Endothelial cell of umbilical vein (primary cell): ENCODE data around the gene DAPK3. TPM values are rescaled to one million over a fixed set of nuclear protein-coding genes. Genes with fewer than 3 reads are reported as not detected.

ENCODE experiments used
- BruUV-seq: library from RNA; stranded (reverse); fragments of 400-500 nt; replicated peaks from 2 replicates; lab custom pipeline; 2021; lab: Mats Ljungman, UMichigan
- CTCF ChIA-PET: fragments of 300-600, 350-600 bp; sonication (Branson Sonifier 250); formaldehyde crosslinking; loops from one replicate; lab custom pipeline; 2021; ENCODE audit warnings: antibody characterized with exemption, inconsistent platforms; lab: Charles Lee
- POLR2A ChIA-PET: fragments of 300-600, 350-600 bp; sonication (Branson Sonifier 250); formaldehyde crosslinking; loops from one replicate; lab custom pipeline; 2021; ENCODE audit warnings: antibody characterized with exemption, inconsistent platforms; lab: Charles Lee
- DNase-seq: peaks from one replicate; pipeline ENCODE4 v3.0.0-alpha.2; 2011; ENCODE audit warnings: low read depth, low spot score
- FAIRE-seq: peaks from 2 replicates; lab custom pipeline; 2011; peaks lifted over from hg19 to GRCh38; lab: Jason Lieb, UNC
- H2AFZ ChIP-seq: 2 replicates; pipeline ENCODE4 v1.6.0; 2012; ENCODE audit warnings: low read depth, low read length, control low read depth, inconsistent platforms
- H3K27ac ChIP-seq: 2 replicates; pipeline ENCODE4 v1.5.1; 2011; ENCODE audit warnings: low read depth, mild to moderate bottlenecking, control low read depth, low read length, moderate library complexity; ENCODE audit not compliant: insufficient read depth
- H3K27me3 ChIP-seq, 2 experiments: 2 replicates each; pipeline versions ENCODE4 v1.6.0 to v1.6.1; 2011; ENCODE audit warnings: low read length in 2 of 2, mixed read lengths in 1 of 2; ENCODE audit not compliant: control insufficient read depth in 2 of 2, insufficient read depth in 2 of 2
- H3K36me3 ChIP-seq, 2 experiments: 2 replicates in 1 of 2; 3 replicates in 1 of 2; pipeline ENCODE4 v1.5.1; 2011; ENCODE audit warnings: low read length in 2 of 2, mild to moderate bottlenecking in 1 of 2, moderate library complexity in 1 of 2; ENCODE audit not compliant: control insufficient read depth in 2 of 2, insufficient read depth in 2 of 2; ENCODE audit errors: extremely low read depth in 1 of 2
- H3K4me1 ChIP-seq: 3 replicates; pipeline ENCODE4 v1.5.1; 2011; ENCODE audit warnings: mild to moderate bottlenecking, low read length; ENCODE audit not compliant: control insufficient read depth, insufficient read depth; ENCODE audit errors: extremely low read depth
- H3K4me2 ChIP-seq: 2 replicates; pipeline ENCODE4 v1.6.1; 2011; ENCODE audit warnings: low read length, control low read depth, mixed read lengths; ENCODE audit not compliant: insufficient read depth
- H3K4me3 ChIP-seq, 3 experiments: fragments of 200-600 bp in 1 of 3; sonication (generic), shearing (Covaris generic) in 1 of 3; replicated peaks in 1 of 3; 2 replicates each; pipeline ENCODE4 v1.5.1; 2011 to 2016; ENCODE audit warnings: control low read depth in 3 of 3, low read length in 3 of 3, mild to moderate bottlenecking in 2 of 3, inconsistent platforms in 1 of 3, low read depth in 1 of 3, moderate library complexity in 1 of 3; ENCODE audit not compliant: insufficient read depth in 1 of 3
- H3K79me2 ChIP-seq: 2 replicates; pipeline ENCODE4 v1.6.0; 2012; ENCODE audit warnings: low read length, inconsistent platforms; ENCODE audit not compliant: control insufficient read depth, insufficient read depth
- H3K9ac ChIP-seq: replicated peaks from 2 replicates; pipeline ENCODE3; 2011; ENCODE audit warnings: low read length, control low read depth; ENCODE audit not compliant: insufficient read depth; ENCODE audit errors: extremely low read depth
- H3K9me1 ChIP-seq: replicated peaks from 3 replicates; pipeline ENCODE4 v1.6.0; 2011; ENCODE audit warnings: mild to moderate bottlenecking, low read length; ENCODE audit not compliant: control insufficient read depth, insufficient read depth; ENCODE audit errors: extremely low read depth
- H3K9me3 ChIP-seq: replicated peaks from 2 replicates; pipeline ENCODE4 v1.5.1; 2012; ENCODE audit warnings: low read length, inconsistent platforms; ENCODE audit not compliant: control insufficient read depth, insufficient read depth
- H4K20me1 ChIP-seq: replicated peaks from 2 replicates; pipeline ENCODE3; 2011; ENCODE audit warnings: mild to moderate bottlenecking, low read length; ENCODE audit not compliant: control insufficient read depth, insufficient read depth; ENCODE audit errors: extremely low read depth
- FOS ChIP-seq: IDR thresholded peaks from 2 replicates; pipeline ENCODE4 v1.6.1; 2011; ENCODE audit warnings: mild to moderate bottlenecking, low read length, moderate library complexity, borderline replicate concordance; ENCODE audit not compliant: insufficient read depth
- GATA2 ChIP-seq: IDR thresholded peaks from 2 replicates; pipeline ENCODE4 v1.7.0; 2011; ENCODE audit warnings: low read depth, mild to moderate bottlenecking, moderate library complexity, mixed read lengths, low read length; ENCODE audit not compliant: insufficient read length, insufficient read depth
- POLR2AphosphoS5 ChIP-seq: IDR thresholded peaks from 2 replicates; pipeline ENCODE4 v1.6.1; 2012; ENCODE audit warnings: low read depth, mild to moderate bottlenecking, control low read depth, low read length, moderate library complexity; ENCODE audit not compliant: insufficient read depth
- dilution Hi-C: fragments of 300-500 bp; cut with MboI; formaldehyde crosslinking; loops from one replicate; pipeline ENCODE4 v1.15.0; 2019; ENCODE audit warnings: low sequenced_read_pairs; ENCODE audit not compliant: extremely low pct_ligation_motif_present
- intact Hi-C: fragments of 100-400 bp; cut with micrococcal nuclease; formaldehyde crosslinking; loops from one replicate; pipeline ENCODE4 v1.10.0; 2022
- polyA plus RNA-seq, 4 experiments: library from polyadenylated mRNA; depleted of rRNA in 3 of 4; stranded (reverse) in 3 of 4; unstranded in 1 of 4; fragments of >200 nt; gene quantifications; 2 replicates each; pipeline versions ENCODE4 v1.2.1 to v1.2.3, GENCODE V29; 2011 to 2012; ENCODE audit warnings: missing spikeins in 1 of 4
- total RNA-seq: library from RNA; stranded (reverse); gene quantifications from 2 replicates; pipeline ENCODE4 v1.2.3, GENCODE V29; 2021

The DAPK3 gene
- total and polyA plus RNA-seq, 2 donors (not counting 3 experiments of a cell fraction or from before 2014, with no cell fraction given): 157 to 175 TPM

GRCh38 chr19:3982701-3983541 lies 12.0 kb upstream of the DAPK3 start:
- no peaks in the 10 kb centered on the region for H3K9me1 ChIP-seq
- H3K9ac ChIP-seq: peak overlapping the region; percentile 99
- TSS peak; percentile 3 for BruUV-seq
- no peak overlapping the region for H3K27ac ChIP-seq
- TF ChIP-seq GATA2: no peak
- peak; percentile 25 for TF ChIP-seq FOS
- TF ChIP-seq POLR2AphosphoS5: no peak
- dilution Hi-C loops (no loop called here), intact Hi-C loops (no loop called here)
- peaks cover 41 to 58% of the 10 kb centered on the region in 2 experiments for H3K36me3 ChIP-seq
- peak overlapping the region; percentile 65 for H3K4me2 ChIP-seq
- H3K9me3 ChIP-seq: no peaks in the 10 kb centered on the region
- no peak overlapping the region for H3K4me3 ChIP-seq
- no peak overlapping the region for H2AFZ ChIP-seq
- peak; percentile 12 for DNase-seq
- CTCF ChIA-PET: no interaction called here
- FAIRE-seq: no peak
- peaks cover 31% of the 10 kb centered on the region for H3K4me1 ChIP-seq
- POLR2A ChIA-PET: interaction anchor here (5.3 kb wide), 1 partner anchor 13 kb away, joined by 82 read pairs; the partner anchor contains the start of gene DAPK3
- no peaks in the 10 kb centered on the region for H3K27me3 ChIP-seq
- no peaks in the 10 kb centered on the region for H4K20me1 ChIP-seq
- peaks cover 69% of the 10 kb centered on the region for H3K79me2 ChIP-seq

- H3K4me3 ChIP-seq: no peak overlapping the region
Observed at GRCh38 chr19:3981736-3982681, 11.1 kb upstream of the DAPK3 start.

More at GRCh38 chr19:3981736-3982681, 11.1 kb upstream of the DAPK3 start:
- no peaks in the 10 kb centered on the region for H4K20me1 ChIP-seq
- H3K9me1 ChIP-seq: no peaks in the 10 kb centered on the region
- H3K27ac ChIP-seq: no peak overlapping the region
- no peak for DNase-seq
- intact Hi-C loops: no loop called here
- H3K79me2 ChIP-seq: peaks cover 78% of the 10 kb centered on the region
- ChIA-PET CTCF (no interaction called here), POLR2A (interaction anchor here (5.3 kb wide), 1 partner anchor 12 kb away, joined by 82 read pairs; the partner anchor contains the start of gene DAPK3)
- peaks cover 28% of the 10 kb centered on the region for H3K4me1 ChIP-seq
- BruUV-seq: no TSS peak
- no peak overlapping the region for H3K9ac ChIP-seq
- H3K36me3 ChIP-seq: peaks cover 50 to 67% of the 10 kb centered on the region in 2 experiments
- no peaks in the 10 kb centered on the region for H3K9me3 ChIP-seq
- H3K4me2 ChIP-seq: no peak overlapping the region
- FAIRE-seq: no peak
- TF ChIP-seq POLR2AphosphoS5 (peak; percentile 45), GATA2 (no peak)
- H3K27me3 ChIP-seq: no peaks in the 10 kb centered on the region
- dilution Hi-C loops: no loop called here
- H2AFZ ChIP-seq: no peak overlapping the region
